Glutamatergic neuron (in vitro differentiated cells): ENCODE results near the gene RBM33. TPM values are rescaled to one million over a fixed set of nuclear protein-coding genes. Genes with fewer than 3 reads are reported as not detected.
A peak's percentile ranks its signal among the peaks of the same experiment; 100 is the strongest.

Experiments used
- DNase-seq: peaks from one replicate; pipeline ENCODE4 v3.0.0; 2022
- H3K27ac Mint-ChIP-seq: one replicate; pipeline ENCODE4 v1.8.0; 2020; ENCODE audit warnings: mild to moderate bottlenecking, mixed read lengths, inconsistent platforms; ENCODE audit not compliant: unreplicated experiment
- H3K27me3 Mint-ChIP-seq: one replicate; pipeline ENCODE4 v1.8.0; 2020; ENCODE audit warnings: mild to moderate bottlenecking, moderate library complexity, mixed read lengths, inconsistent platforms; ENCODE audit not compliant: unreplicated experiment
- H3K36me3 Mint-ChIP-seq: one replicate; pipeline ENCODE4 v1.8.0; 2020; ENCODE audit warnings: mild to moderate bottlenecking, mixed read lengths, inconsistent platforms; ENCODE audit not compliant: unreplicated experiment
- H3K4me1 Mint-ChIP-seq: one replicate; pipeline ENCODE4 v1.8.0; 2020; ENCODE audit warnings: mild to moderate bottlenecking, low read depth, mixed read lengths, inconsistent platforms; ENCODE audit not compliant: unreplicated experiment
- H3K4me3 Mint-ChIP-seq: one replicate; pipeline ENCODE4 v1.8.0; 2020; ENCODE audit warnings: mild to moderate bottlenecking, mixed read lengths, inconsistent platforms; ENCODE audit not compliant: unreplicated experiment
- H3K9me3 Mint-ChIP-seq: one replicate; pipeline ENCODE4 v1.8.0; 2020; ENCODE audit warnings: mild to moderate bottlenecking, moderate library complexity, mixed read lengths, inconsistent platforms; ENCODE audit not compliant: unreplicated experiment
- total RNA-seq: library from RNA; stranded (reverse); fragmentation: NEBNext Ultra II Directional; extraction: Animal tissue kit (Norgen Biotek cat#: 25700); gene quantifications from one replicate; pipeline ENCODE4 v1.2.1, GENCODE V29; 2021; ENCODE audit not compliant: unreplicated experiment
- TF ChIP-seq, protein P1 (sequence below): fragments of 200-600 bp; sonication (generic); IDR thresholded peaks from one replicate; pipeline ENCODE4 v1.5.0; 2021; ENCODE audit not compliant: partially characterized antibody, unreplicated experiment

RBM33 gene
- total RNA-seq, 1 donor from 2014 or later, result 67.5 TPM

DNA sequence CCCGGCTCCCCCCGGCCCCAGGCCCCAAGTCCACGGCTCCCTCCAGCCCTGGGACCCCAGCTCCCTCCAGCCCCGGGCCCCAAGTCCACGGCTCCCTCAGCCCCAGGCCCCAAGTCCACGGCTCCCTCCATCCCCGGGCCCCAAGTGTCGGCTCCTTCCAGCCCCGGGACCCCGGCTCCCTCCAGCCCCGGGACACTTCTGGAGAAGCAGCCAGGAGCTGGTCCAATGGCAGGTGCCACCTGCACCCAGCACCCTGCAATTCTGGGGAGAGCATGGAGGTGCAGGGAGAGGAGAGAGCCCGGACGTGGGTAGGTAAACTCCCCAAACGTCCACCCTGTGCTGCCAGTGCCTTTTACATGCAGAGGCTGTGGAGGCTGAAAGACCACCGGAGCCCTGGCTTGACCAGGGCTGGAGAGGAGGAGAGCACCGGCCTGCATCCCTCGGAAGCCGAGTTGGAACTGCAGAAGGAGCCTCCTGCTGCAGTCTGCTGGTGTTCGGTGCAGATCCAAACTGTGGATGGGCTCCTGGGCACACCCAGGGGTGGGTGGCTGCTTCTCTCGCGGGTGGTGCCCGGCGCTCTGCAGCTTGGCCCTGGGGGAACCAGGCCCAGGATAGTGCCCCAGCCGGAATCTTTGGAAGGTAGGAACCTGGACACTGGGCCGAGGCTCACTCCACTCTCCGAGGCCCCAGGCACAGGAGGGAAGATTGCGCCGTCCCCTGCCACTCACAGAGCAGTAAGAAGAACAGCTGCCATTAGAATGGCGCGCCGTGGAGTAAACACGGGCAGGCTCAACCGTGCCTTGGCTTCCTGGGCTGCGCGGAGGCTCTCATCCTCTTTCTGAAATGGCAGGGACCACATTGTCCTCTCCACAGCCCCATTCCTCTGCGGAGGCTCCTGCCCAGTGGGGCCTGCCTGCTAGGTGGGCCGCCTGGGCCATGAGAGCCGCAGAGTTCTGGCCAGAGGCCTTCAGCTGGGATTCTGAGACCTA lies 153.1 kb downstream of the RBM33 start:
- Mint-ChIP-seq H3K4me1 (no peaks in the 10 kb centered on the region), H3K27ac (no peak overlapping the region), H3K27me3 (peaks cover 18% of the 10 kb centered on the region)

DNA sequence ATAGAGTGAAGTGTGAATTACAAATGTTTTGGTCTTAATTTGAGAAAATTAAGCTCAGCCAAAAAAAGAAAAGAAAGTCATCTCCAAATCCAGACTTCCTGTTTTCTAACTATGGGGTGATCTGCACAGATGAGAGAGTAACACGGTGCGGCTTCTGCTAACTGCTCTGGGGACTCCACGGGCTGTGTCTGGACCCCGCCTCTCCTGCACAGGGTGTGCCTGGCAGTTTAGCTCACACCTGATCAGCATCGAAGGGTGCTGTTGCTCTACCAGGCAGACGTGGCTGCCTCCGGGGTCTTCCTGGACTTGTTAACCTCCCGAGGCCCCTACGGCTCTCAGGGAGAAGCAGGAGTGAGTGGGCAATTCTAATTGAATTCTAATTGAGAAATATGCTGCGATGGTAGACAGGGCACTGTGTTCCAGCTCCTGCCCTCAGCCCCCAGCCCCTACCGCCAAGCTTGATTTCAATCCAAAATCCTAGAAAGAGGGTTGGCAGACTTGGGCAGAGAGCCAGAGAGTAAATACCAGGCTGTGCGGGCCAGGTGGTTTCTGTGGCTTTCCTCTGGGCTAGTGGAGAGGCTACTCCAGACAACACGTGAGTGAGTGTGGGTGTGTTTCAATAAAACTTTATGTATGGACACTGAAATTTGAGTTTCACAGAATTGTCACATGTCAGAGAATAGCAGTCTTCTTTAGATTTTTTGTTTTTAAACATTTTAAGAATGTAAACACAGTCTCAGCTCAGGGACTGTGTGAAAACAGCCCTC lies 154.4 kb downstream of the RBM33 start:
- H3K27ac Mint-ChIP-seq, result no peak overlapping the region
- H3K36me3 Mint-ChIP-seq, result no peaks in the 10 kb centered on the region
- no peaks in the 10 kb centered on the region for H3K4me1 Mint-ChIP-seq
- TF ChIP-seq, protein P1, sequence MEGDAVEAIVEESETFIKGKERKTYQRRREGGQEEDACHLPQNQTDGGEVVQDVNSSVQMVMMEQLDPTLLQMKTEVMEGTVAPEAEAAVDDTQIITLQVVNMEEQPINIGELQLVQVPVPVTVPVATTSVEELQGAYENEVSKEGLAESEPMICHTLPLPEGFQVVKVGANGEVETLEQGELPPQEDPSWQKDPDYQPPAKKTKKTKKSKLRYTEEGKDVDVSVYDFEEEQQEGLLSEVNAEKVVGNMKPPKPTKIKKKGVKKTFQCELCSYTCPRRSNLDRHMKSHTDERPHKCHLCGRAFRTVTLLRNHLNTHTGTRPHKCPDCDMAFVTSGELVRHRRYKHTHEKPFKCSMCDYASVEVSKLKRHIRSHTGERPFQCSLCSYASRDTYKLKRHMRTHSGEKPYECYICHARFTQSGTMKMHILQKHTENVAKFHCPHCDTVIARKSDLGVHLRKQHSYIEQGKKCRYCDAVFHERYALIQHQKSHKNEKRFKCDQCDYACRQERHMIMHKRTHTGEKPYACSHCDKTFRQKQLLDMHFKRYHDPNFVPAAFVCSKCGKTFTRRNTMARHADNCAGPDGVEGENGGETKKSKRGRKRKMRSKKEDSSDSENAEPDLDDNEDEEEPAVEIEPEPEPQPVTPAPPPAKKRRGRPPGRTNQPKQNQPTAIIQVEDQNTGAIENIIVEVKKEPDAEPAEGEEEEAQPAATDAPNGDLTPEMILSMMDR, result no peak
- no peak for DNase-seq
- H3K27me3 Mint-ChIP-seq, result peaks cover 19% of the 10 kb centered on the region
- H3K4me3 Mint-ChIP-seq, result no peak overlapping the region
- peaks cover 3% of the 10 kb centered on the region for H3K9me3 Mint-ChIP-seq

More for the DNA sequence above, 153.1 kb downstream of the RBM33 start:
- no peak for DNase-seq
- TF ChIP-seq, protein P1, result peak; percentile 17
- no peak overlapping the region for H3K4me3 Mint-ChIP-seq
- peaks cover 3% of the 10 kb centered on the region for H3K9me3 Mint-ChIP-seq
- H3K36me3 Mint-ChIP-seq, result no peaks in the 10 kb centered on the region

DNA sequence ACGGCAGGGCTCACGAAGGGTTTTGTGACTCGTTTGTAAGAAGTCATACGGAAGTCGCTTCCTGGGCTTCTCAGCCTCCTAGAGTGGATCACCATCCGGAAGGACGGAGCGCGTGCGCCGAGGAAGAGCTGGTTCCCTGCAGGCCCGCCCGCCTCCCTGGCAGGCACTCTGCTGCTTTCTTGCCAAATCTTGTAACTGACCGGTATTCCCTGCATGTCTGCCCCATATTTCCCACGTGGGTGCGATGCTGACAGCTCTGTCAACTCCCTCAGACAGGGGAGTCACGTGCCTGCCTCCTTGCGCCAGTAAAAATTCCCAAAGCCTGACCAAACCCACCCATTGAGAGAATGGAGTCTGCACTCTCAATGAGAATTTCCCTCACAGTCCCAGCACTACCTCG lies 155.1 kb downstream of the RBM33 start:
- no peak overlapping the region for H3K4me3 Mint-ChIP-seq
- H3K27ac Mint-ChIP-seq, result no peak overlapping the region
- no peaks in the 10 kb centered on the region for H3K36me3 Mint-ChIP-seq
- no peak for DNase-seq
- TF ChIP-seq, protein P1, result no peak
- peaks cover 3% of the 10 kb centered on the region for H3K9me3 Mint-ChIP-seq
- H3K4me1 Mint-ChIP-seq, result no peaks in the 10 kb centered on the region
- H3K27me3 Mint-ChIP-seq, result peaks cover 20% of the 10 kb centered on the region

DNA sequence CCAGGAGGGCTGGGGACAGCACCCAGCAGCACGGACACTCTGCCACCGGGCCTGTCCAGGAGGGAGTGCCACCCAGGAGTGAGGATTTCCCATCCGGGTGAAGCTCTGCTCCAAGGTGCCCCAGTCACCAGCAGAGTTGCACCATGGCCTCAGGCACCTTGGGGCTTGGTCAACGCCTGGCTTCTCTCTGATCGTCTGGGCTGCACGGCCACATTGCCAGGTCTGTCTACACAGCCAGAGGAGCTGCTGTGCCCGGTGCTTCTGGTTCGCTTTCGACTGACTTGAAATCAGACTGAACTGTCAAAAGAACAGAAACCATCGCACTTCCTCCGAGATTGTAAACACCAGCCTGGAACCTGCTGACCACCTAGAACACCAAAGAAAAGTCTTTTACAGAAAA lies 155.8 kb downstream of the RBM33 start:
- H3K9me3 Mint-ChIP-seq, result peaks cover 3% of the 10 kb centered on the region
- H3K36me3 Mint-ChIP-seq, result no peaks in the 10 kb centered on the region
- no peak overlapping the region for H3K4me3 Mint-ChIP-seq
- H3K4me1 Mint-ChIP-seq, result no peaks in the 10 kb centered on the region
- no peak overlapping the region for H3K27ac Mint-ChIP-seq
- H3K27me3 Mint-ChIP-seq, result peaks cover 19% of the 10 kb centered on the region
- no peak for DNase-seq
- TF ChIP-seq, protein P1, result no peak
